Thyroid gland (tissue), 4 donors: ENCODE measurements around the gene DDX23. TPM values are rescaled to one million over a fixed set of nuclear protein-coding genes. Genes with fewer than 3 reads are reported as not detected.

Source experiments
- DNase-seq, 2 donors: peaks; one replicate each; pipeline ENCODE4 v3.0.0-alpha.2; 2019
- H3K27ac ChIP-seq, 3 donors: fragments of 200-600 bp; sonication (generic); 1 replicate in 2 of 3; 2 replicates in 1 of 3; pipeline ENCODE4 v1.5.1; 2016 to 2019; ENCODE audit warnings: mild to moderate bottlenecking in 1 of 3, moderate library complexity in 1 of 3
- H3K27me3 ChIP-seq: fragments of 200-600 bp; sonication (generic); one replicate; pipeline ENCODE4 v1.5.1; 2019
- H3K36me3 ChIP-seq, 2 donors: fragments of 200-600 bp; sonication (generic); one replicate each; pipeline ENCODE4 v1.5.1; 2016 to 2019
- H3K4me1 ChIP-seq, 2 donors: fragments of 200-600 bp; sonication (generic); one replicate each; pipeline ENCODE4 v1.5.1; 2017 to 2019
- H3K4me3 ChIP-seq, 3 donors: fragments of 200-600 bp; sonication (generic); replicated peaks in 1 of 3; 1 replicate in 2 of 3; 2 replicates in 1 of 3; pipeline ENCODE4 v1.5.1; 2016; ENCODE audit warnings: mild to moderate bottlenecking in 1 of 3
- H3K9me3 ChIP-seq: fragments of 200-600 bp; sonication (generic); one replicate; pipeline ENCODE4 v1.5.1; 2017
- POLR2A ChIP-seq, 2 donors: fragments of 450-650 bp; IDR thresholded peaks; one replicate each; pipeline ENCODE4 v1.6.1; 2017; ENCODE audit warnings: antibody characterized with exemption in 2 of 2, mild to moderate bottlenecking in 2 of 2, moderate library complexity in 1 of 2
- WGBS, 2 donors: methylation state at CpG; one replicate each; pipeline ENCODE4 v1.1.5; 2017; 5-methylcytosine and 5-hydroxymethylcytosine counted together
- intact Hi-C: fragments of 100-400 bp; cut with DNase I; formaldehyde crosslinking; loops from one replicate; pipeline ENCODE4 v1.15.1; 2023
- total RNA-seq, 4 donors: library from RNA; depleted of rRNA; stranded (reverse); fragments of >200 nt; gene quantifications; one replicate each; pipeline ENCODE4 v1.2.3, GENCODE V29; 2016
- TF ChIP-seq, protein P1 (sequence below), 6 experiments: fragments of 200-600 bp in 3 of 6; fragments of 450-650 bp in 3 of 6; sonication (generic) in 3 of 6; IDR thresholded peaks; one replicate each; pipeline ENCODE4 v1.5.1; 2016 to 2019; ENCODE audit warnings: antibody characterized with exemption in 6 of 6, mild to moderate bottlenecking in 2 of 6, inconsistent platforms in 1 of 6, moderate library complexity in 1 of 6

DDX23 gene
- total RNA-seq, 4 donors from 2014 or later, result 59.4 to 88.2 (median 70.9) TPM

DNA sequence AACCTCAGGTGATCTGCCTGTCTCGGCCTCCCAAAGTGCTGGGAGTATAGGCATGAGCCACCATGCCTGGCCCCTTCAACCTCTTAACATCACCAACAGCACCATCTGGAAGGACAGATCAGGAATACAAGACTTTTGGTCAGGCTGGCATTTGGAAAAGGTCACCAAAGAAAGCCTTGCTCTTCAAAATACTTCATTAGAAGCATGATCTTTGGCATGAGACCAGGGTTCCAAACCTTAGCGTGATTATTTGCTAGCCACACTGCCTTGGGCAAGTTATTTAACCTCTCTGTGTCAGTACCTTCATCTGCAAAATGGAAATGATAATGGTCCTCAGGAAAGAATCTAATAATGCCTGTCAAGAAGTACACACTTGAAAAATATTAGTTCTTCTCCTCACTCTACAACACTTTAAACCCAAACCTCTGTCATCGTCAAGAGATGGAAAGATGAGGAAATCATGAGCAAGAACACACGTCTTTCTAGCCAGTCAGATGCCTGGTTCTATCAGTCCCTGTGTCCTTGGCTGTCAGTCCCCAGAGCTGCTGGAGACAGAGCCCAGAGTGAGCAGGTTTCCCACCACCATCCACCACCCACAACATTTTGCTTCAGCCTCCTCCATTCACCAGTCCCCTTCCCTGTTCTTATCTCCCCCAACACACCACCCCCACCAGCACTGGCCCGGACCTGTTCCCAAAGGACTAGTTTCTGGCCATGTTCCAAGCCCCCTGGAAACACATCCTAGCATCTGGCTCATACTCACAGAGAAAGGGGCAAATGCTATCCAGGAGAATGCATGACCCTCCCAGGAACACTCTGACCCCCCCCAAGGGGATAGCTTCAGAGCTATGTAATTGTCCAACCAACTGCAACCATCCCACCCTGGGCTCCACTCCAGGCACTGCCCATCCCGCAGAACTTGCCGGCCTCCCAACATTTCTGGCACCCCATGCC, 65.1 kb downstream of the DDX23 start:
- Histone ChIP-seq H3K4me1 (peaks cover 21 to 23% of the 10 kb centered on the region in 2 donors), H3K27ac (peak overlapping the region in 2 of 3 donors; percentile 48 to 78), H3K9me3 (no peaks in the 10 kb centered on the region), H3K27me3 (no peaks in the 10 kb centered on the region), H3K4me3 (peak overlapping the region in 1 of 3 donors; percentile 93), H3K36me3 (peaks cover 0 to 4% of the 10 kb centered on the region in 2 donors)
- intact Hi-C loops, result no loop called here
- no peak for TF ChIP-seq POLR2A (IDR thresholded peaks at IDR 0.05)
- TF ChIP-seq, protein P1, sequence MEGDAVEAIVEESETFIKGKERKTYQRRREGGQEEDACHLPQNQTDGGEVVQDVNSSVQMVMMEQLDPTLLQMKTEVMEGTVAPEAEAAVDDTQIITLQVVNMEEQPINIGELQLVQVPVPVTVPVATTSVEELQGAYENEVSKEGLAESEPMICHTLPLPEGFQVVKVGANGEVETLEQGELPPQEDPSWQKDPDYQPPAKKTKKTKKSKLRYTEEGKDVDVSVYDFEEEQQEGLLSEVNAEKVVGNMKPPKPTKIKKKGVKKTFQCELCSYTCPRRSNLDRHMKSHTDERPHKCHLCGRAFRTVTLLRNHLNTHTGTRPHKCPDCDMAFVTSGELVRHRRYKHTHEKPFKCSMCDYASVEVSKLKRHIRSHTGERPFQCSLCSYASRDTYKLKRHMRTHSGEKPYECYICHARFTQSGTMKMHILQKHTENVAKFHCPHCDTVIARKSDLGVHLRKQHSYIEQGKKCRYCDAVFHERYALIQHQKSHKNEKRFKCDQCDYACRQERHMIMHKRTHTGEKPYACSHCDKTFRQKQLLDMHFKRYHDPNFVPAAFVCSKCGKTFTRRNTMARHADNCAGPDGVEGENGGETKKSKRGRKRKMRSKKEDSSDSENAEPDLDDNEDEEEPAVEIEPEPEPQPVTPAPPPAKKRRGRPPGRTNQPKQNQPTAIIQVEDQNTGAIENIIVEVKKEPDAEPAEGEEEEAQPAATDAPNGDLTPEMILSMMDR (IDR thresholded peaks at IDR 0.05), result no peak
- WGBS, 2 donors, result 37 to 38% methylated on average over 7 of the region's 7 CpGs
- DNase-seq, result no peak

DNA sequence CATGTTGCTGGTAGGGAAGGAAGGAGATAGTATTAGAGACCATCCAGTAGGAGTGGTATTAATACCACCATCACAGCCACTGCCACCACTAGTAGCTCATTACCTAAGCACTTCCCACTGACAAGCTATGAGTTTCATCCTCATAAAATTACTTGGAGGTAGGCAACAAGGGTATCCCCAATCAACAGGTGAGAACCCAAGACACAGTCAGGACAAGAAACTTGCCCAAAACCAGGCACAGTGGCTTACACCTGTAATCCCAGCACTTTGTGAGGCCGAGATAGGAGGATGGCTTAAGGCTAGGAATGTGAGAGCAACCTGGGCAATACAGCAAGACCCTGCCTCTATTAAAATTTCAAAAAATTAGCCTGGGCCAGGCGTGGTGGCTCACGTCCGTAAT, 68.5 kb downstream of the DDX23 start:
- Histone ChIP-seq H3K27ac (no peak overlapping the region), H3K27me3 (no peaks in the 10 kb centered on the region), H3K4me1 (peaks cover 23 to 38% of the 10 kb centered on the region in 2 donors), H3K9me3 (no peaks in the 10 kb centered on the region), H3K36me3 (peaks cover 0 to 4% of the 10 kb centered on the region in 2 donors), H3K4me3 (no peak overlapping the region)
- DNase-seq, result no peak
- WGBS, 2 donors, result 95% methylated on average over 4 of the region's 4 CpGs
- intact Hi-C loops, result no loop called here
- TF ChIP-seq, protein P1 (IDR thresholded peaks at IDR 0.05), result no peak

DNA sequence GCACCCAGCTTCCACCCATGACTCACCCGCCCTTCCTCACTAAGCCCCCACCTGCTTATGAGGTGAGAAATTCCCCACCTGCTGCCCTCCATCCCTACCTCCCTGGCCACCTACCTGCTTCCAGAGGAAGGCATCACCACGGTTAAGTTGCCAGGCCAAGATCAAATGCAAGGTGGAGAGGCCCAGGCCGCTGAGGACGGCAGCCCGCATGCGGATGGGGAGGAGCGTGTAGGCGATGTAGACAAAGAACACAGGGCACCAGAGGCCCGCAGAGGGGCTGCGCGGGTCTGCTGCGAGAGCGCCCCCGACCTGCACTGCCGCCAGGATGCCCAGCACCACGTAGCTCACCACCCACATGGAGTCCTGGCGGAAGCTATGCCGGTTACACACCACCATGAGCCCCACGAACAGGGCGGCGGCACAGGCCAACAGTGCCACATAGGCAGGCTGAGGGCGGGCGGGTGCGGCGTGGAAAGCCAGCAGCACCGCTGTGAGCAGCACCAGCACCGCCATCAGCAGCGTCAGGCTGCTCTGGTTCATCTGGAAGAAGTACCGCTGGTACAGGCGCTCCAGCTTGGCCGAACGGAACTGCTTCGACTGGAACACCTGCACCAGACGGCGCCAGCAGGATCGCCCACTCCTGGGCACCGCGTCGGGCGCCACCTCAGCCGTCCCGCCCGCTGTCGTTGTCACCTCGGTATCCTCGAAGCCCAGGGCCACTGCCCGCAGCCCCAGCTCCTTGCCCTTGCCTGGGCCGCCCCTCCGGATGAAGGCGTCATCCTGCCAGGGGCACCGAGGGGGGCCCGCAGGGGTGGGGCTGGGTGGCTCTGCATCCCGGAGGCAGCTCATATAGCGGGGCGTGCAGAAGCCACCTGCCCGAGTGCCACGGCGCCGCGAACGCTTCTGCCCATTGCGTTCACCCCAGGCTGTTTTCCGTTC, 69.2 kb downstream of the DDX23 start:
- Histone ChIP-seq H3K36me3 (peaks cover 0 to 4% of the 10 kb centered on the region in 2 donors), H3K27ac (no peak overlapping the region), H3K4me1 (peaks cover 20 to 36% of the 10 kb centered on the region in 2 donors), H3K4me3 (no peak overlapping the region), H3K9me3 (no peaks in the 10 kb centered on the region), H3K27me3 (no peaks in the 10 kb centered on the region)
- no peak for DNase-seq
- WGBS, 2 donors, result 89 to 90% methylated on average over 36 to 52 of the region's 63 CpGs
- intact Hi-C loops, result no loop called here
- no peak for TF ChIP-seq POLR2A (IDR thresholded peaks at IDR 0.05)
- TF ChIP-seq, protein P1 (IDR thresholded peaks at IDR 0.05), result no peak

DNA sequence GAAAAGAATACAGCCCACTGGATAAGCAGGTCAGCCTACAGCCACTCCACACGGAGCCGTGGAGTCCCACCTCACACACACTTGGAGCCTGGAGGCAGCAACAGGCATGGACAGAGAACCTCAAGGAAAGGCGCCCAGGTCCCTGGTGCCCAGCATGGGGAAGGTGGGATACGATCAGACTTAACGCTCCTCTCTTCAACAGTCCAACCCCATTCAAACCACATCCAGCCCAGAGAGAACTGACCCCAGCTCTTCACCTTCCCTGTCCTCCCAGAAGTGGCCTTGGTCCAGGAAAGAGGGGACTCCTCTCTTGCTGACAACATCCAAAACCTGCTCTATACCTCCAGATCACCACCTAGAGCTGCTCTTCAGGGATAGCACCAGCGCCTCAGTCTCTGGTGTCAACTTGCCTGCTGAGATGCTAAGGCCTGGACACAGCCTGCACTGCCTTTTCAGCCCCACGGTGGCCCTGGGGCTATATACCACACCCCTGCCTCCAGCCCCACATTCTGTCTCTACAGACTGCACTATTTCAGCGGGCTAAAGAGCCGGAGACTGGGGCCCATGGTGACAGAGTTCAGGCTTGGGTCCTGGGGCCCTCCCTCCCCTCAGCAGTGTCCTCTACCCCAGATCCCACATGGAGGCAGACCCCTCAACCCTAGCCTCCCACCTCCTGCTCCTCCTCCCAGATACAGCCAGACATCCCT, 70.1 kb downstream of the DDX23 start:
- TF ChIP-seq, protein P1 (IDR thresholded peaks at IDR 0.05), result no peak
- no peak for TF ChIP-seq POLR2A (IDR thresholded peaks at IDR 0.05)
- Histone ChIP-seq H3K4me1 (peaks cover 12 to 28% of the 10 kb centered on the region in 2 donors), H3K4me3 (no peak overlapping the region), H3K36me3 (peaks cover 0 to 4% of the 10 kb centered on the region in 2 donors), H3K27ac (no peak overlapping the region), H3K9me3 (no peaks in the 10 kb centered on the region), H3K27me3 (no peaks in the 10 kb centered on the region)
- 85 to 89% methylated on average over 9 of the region's 9 CpGs for WGBS, 2 donors
- no peak for DNase-seq
- intact Hi-C loops, result no loop called here
